ENCODE data around the gene NPR2. TPM values are rescaled to one million over a fixed set of nuclear protein-coding genes. Genes with fewer than 3 reads are reported as not detected.
A peak's percentile ranks its signal among the peaks of the same experiment; 100 is the strongest.

NPR2 gene
- total RNA-seq, 1 donor from 2014 or later = 20.6 TPM

DNA sequence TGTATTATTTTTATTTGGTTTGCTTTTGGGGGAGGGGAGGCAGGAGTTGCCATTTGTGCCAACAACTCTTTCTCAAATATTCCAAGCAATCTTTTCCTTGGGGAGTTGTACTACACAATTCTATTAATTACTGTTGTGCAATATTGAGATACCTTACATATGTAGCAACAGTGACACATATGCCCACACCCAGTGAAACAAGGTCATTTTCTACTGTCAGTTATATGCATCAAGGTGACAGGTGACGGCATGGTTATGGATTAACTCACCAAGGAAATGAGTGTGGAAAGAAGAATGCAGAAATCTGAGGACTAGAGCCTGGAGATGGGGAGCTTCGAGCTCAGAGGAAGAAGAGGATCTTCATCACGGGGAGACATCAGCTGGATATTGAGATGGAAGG lies 19.4 kb upstream of the NPR2 start:
- Histone ChIP-seq H3K27ac (no peak overlapping the region), H3K9me3 (no peaks in the 10 kb centered on the region), H3K36me3 (no peaks in the 10 kb centered on the region), H3K4me1 (peaks cover 39% of the 10 kb centered on the region), H3K27me3 (ENCODE audit: low read depth) (no peaks in the 10 kb centered on the region), H3K4me3 (no peak overlapping the region)
- intact Hi-C loops (cut with DNase I) = no loop called here
- DNase-seq (no peak), ATAC-seq (peak in 1 of 2 donors; percentile 25)
- TF ChIP-seq, protein P1, sequence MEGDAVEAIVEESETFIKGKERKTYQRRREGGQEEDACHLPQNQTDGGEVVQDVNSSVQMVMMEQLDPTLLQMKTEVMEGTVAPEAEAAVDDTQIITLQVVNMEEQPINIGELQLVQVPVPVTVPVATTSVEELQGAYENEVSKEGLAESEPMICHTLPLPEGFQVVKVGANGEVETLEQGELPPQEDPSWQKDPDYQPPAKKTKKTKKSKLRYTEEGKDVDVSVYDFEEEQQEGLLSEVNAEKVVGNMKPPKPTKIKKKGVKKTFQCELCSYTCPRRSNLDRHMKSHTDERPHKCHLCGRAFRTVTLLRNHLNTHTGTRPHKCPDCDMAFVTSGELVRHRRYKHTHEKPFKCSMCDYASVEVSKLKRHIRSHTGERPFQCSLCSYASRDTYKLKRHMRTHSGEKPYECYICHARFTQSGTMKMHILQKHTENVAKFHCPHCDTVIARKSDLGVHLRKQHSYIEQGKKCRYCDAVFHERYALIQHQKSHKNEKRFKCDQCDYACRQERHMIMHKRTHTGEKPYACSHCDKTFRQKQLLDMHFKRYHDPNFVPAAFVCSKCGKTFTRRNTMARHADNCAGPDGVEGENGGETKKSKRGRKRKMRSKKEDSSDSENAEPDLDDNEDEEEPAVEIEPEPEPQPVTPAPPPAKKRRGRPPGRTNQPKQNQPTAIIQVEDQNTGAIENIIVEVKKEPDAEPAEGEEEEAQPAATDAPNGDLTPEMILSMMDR (IDR thresholded peaks at IDR 0.05) = no peak

DNA sequence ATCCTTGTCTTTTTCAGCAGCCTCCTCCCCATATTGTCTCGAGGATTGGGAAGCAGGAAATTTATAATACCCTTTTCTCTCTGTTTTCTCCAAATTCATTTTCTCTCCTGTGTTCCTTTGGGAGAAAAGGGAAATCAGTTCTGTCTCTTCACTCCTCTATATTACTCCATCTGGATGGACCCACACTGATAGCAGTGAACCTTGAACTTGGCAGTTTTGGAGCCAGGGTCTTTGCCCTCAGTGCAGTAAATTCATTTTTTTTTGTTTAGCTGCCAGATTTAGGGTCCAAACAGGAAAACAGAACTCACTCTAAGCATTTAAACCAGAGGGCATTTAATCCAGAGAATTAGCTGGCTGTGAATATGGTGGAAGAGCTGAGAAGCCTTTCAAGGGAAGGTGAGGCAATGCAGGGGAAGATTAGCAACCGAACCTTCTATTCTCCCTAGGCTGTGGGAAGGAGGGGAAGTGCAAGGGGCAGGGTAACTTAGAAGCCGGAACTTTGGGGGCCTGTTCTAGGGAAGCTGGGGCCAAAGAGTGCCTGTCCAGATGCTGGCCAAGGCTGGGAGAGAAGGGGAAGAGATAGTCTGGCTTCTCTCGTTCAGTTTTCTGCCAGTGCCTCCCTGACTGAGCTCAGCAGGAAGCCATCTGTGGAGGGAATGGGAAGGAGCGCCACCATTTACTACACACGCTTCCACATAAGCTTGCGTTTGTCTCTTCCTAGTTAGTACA lies 16.3 kb upstream of the NPR2 start:
- no peak for DNase-seq

DNA sequence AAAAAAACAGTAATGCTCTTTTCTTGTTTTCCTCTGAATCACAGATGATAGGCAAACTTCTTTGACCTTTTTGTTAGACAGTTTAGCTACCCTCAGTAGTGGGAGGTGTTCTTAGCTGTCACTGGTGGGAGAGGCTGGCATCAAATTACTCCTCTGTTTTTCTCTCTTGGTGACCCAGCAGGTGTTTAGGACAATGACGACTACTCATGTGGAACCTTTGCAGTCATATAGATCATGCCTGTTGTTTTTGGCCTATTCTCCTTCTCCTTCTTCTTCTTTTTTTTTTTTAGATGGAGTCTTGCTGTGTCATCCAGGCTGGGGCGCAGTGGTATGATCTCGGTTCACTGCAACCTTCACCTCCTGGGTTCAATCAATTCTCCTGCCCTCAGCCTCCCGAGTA lies 15.4 kb upstream of the NPR2 start:
- no peak for DNase-seq
- ATAC-seq = no peak
- Histone ChIP-seq H3K4me1 (peaks cover 26% of the 10 kb centered on the region), H3K9me3 (no peaks in the 10 kb centered on the region), H3K27ac (no peak overlapping the region), H3K27me3 (ENCODE audit: low read depth) (no peaks in the 10 kb centered on the region), H3K4me3 (no peak overlapping the region), H3K36me3 (no peaks in the 10 kb centered on the region)
- TF ChIP-seq, protein P1 (IDR thresholded peaks at IDR 0.05) = no peak
- intact Hi-C loops (cut with DNase I) = no loop called here

More for the DNA sequence above, 16.3 kb upstream of the NPR2 start:
- no peak overlapping the region for H3K4me3 ChIP-seq
- no peaks in the 10 kb centered on the region for H3K27me3 ChIP-seq (ENCODE audit: low read depth)
- no peak overlapping the region for H3K27ac ChIP-seq
- H3K36me3 ChIP-seq = no peaks in the 10 kb centered on the region
- peak; percentile 69 to 72 for ATAC-seq
- peaks cover 35% of the 10 kb centered on the region for H3K4me1 ChIP-seq
- TF ChIP-seq, protein P1 (IDR thresholded peaks at IDR 0.05) = no peak
- no peaks in the 10 kb centered on the region for H3K9me3 ChIP-seq
- intact Hi-C loops (cut with DNase I) = no loop called here

DNA sequence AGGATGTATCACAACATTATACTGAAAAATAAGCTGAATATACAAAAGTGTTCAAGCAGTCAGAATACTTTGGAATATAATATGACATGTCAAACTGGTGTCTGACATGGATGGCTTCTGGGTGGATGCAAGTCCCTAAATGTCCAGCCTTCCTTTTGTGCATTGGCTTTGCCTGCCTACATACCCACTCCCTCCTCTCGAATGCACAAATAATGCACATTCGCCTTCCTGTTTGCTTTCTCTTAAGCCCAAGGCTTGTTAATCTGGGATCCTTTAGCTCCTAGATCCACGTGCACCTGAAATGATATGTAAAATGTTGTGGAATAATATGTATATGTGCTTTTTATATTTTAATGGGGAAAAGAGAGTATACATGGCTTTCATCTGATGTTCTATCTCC lies 12.9 kb upstream of the NPR2 start:
- H3K4me3 ChIP-seq = no peak overlapping the region
- H3K36me3 ChIP-seq = no peaks in the 10 kb centered on the region
- no peak for ATAC-seq
- H3K27ac ChIP-seq = no peak overlapping the region
- no peaks in the 10 kb centered on the region for H3K27me3 ChIP-seq (ENCODE audit: low read depth)
- TF ChIP-seq, protein P1 (IDR thresholded peaks at IDR 0.05) = no peak
- peaks cover 12% of the 10 kb centered on the region for H3K4me1 ChIP-seq
- intact Hi-C loops (cut with DNase I) = no loop called here
- DNase-seq = no peak
- no peaks in the 10 kb centered on the region for H3K9me3 ChIP-seq

DNA sequence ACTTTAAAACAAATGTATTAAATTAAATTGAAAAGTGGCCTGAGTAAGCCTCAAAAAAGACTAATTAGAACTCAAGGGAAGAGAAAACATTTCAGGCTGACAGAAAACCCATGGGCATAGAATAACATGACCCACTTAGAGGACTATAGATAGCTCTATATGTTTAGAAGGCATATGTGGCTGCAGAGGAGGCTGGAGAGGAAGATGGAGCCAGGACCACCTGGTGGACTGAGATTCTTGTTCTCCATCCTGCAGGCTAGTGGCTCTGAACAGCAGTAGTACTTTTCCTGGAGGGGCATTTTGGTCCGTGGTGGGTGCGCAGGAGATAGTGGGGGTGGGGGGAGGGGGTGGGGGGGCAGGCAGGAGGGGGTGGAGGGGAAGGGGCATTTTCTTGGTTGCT lies 10.3 kb upstream of the NPR2 start:
- Histone ChIP-seq H3K27me3 (ENCODE audit: low read depth) (no peaks in the 10 kb centered on the region), H3K27ac (no peak overlapping the region), H3K4me1 (peaks cover 1% of the 10 kb centered on the region), H3K9me3 (no peaks in the 10 kb centered on the region), H3K4me3 (no peak overlapping the region), H3K36me3 (peaks cover 7% of the 10 kb centered on the region)
- intact Hi-C loops (cut with DNase I) = no loop called here
- TF ChIP-seq, protein P1 (IDR thresholded peaks at IDR 0.05) = no peak
- ATAC-seq = no peak
- DNase-seq = no peak

Measured in lower lobe of right lung (tissue), 2 donors.